A172 (cell line): Measurements from ENCODE around the gene TMEM151B. TPM values are rescaled to one million over a fixed set of nuclear protein-coding genes. Genes with fewer than 3 reads are reported as not detected.
A peak's percentile ranks its signal among the peaks of the same experiment; 100 is the strongest.
"Not testable (repeated sequence)": the region's sequence is repeated elsewhere in the genome, so short reads cannot be mapped to it uniquely, and the experiment has no call there.

ENCODE experiments used
- DNase-seq: peaks from one replicate; pipeline ENCODE4 v3.0.0-alpha.2; 2015; ENCODE audit warnings: low spot score
- total RNA-seq: library from RNA; depleted of rRNA; stranded (reverse); fragments of >200 nt; shearing (Covaris generic); gene quantifications from 2 replicates; pipeline ENCODE4 v1.2.3, GENCODE V29; 2014; rRNA removed

TMEM151B gene
- 0.96 and 1.3 TPM in 2 replicates for total RNA-seq

DNA sequence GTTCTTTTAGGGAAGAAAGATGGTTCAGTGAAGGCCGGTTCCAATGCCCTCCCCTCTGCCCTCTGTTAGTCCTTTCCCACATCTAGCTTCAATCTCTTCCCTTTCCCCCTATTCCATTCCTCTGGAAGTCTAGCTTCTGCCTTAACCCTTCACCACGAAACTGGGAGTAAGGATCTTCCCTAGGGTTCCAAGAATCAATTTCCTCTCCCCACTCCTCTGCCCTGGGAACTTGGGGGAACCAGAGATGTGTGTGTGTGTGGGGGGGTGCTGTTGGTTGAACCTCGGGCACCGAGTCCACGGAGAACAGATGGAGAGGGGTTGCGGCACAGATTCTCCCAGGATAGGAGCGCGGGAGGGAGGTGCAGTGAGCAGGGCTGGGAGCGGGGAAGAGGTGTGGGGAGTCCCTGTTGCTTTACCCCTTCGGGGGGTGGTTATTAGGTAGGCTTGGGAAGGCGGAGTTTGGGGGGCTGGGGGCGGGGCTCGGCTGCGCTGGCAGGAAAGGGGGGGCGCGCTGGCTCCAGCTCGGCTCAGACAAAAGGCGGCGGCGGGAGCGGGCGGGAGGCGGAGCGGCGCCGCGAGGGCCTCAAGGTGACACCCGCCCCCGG is at the start of gene TMEM151B:
TMEM151B (plus strand) TSS at position 530 of the 605 bp plus-strand sequence. CDS start 293 bp downstream, outside the sequence.
- DNase-seq: no peak

DNA sequence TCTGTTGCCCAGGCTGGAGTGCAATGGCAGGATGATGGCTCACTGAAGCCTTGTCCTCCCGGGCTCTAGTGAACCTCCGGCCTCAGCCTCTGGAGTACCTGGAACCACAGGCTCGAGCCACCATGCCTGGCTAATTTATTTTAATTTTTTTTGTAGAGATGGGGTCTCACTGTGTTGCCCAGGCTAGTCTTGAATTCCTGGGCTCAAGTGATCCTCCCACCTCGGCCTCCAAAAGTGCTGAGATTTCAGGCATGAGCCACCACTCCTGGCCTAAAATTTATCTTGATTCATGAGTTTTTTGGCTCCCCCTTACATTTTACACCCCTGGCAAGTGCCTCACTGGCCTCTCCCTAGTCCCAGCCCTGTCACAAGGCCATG is 49.3 kb upstream of the TMEM151B start:
- no peak for DNase-seq

DNA sequence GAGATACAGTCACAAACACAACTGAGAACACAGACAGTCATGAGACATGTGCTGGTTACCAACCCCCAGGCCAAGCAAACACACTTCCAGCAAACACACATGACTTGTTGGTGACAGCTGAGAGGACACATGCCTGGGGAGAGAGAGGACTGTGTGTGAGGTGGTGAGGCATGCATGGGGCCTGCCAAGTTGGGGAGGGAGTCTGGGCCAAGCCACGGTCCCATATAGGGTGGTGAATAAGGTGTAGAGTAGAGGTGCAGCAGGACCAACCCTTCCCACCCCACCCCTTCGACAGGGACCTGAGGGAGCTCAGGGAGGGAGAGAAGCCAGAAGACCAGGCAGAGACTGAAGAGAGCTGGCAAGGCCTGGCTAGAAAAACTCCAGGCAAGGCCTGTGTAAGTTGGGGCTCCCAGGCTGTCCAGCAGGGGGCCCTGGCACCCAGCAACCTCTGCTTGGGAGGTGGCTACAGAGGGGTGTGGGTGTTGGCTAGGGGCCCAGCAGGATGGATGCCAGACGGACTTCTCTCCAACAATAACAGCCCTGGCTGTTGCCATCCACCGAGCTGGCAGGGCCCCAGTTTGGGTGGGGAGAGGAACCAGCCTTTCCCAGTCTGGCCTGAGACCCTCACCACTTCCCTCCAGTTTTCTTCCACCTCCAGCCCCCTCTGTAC is 48.8 kb upstream of the TMEM151B start:
- DNase-seq: peak; percentile 92

DNA sequence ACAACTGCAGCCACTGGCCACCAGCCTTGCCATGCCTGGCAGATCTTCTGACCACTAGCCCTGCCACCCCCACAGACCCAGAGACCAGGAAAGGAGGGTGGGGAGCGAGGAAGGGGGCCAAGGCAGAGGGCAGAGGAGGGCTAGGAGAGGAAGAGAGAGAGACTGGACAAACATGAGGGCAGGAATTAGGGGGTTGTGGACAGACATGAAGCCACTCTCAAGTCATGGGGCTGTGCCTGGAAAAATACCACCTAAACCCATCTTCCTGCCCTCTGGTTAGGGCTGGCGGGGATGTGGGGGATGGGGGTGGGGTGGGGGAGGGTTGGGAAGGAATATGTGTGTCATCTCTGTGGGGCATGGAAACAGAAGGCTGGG is 48.3 kb upstream of the TMEM151B start:
- DNase-seq: no peak

DNA sequence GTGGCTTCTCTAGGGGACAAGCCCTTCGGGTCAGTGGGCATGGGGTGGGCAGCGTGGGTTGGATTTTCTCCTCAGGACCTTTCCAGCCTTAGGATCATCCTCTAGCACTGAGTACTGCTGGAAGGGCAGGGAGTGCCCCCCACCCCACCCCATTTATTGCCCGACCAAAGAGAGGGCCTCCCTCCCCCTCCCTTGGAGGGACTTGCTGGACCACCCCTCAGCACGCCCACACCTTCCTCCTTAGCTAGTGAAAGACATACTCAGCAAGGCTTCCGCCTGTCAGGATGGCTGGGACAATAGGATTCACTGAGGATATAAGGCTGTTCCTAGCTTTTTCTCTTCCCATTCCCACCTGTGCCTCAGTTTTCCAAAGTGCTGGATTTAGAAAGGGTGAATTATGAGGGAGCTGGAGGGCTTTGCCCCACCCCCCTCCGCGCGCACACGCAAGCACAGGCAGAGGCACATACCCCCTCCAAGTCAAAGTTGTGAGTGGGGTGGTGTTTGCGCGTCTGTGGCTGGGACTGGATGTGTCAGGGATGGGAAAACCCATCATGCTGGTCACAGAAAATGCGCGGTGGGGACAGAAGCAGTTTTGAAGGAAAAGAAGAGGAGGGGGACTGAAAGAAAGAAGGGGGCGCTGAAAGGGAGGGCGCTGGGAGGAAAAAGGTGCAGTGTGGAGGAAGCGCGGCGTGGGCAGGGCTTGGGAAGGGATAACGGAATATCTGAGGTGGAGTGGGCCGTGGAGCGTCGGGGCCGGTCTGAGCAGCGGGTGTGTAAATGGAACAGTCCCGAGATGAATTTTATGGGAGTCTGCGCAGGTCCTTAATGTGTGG is 47.5 kb upstream of the TMEM151B start:
- DNase-seq: no peak

DNA sequence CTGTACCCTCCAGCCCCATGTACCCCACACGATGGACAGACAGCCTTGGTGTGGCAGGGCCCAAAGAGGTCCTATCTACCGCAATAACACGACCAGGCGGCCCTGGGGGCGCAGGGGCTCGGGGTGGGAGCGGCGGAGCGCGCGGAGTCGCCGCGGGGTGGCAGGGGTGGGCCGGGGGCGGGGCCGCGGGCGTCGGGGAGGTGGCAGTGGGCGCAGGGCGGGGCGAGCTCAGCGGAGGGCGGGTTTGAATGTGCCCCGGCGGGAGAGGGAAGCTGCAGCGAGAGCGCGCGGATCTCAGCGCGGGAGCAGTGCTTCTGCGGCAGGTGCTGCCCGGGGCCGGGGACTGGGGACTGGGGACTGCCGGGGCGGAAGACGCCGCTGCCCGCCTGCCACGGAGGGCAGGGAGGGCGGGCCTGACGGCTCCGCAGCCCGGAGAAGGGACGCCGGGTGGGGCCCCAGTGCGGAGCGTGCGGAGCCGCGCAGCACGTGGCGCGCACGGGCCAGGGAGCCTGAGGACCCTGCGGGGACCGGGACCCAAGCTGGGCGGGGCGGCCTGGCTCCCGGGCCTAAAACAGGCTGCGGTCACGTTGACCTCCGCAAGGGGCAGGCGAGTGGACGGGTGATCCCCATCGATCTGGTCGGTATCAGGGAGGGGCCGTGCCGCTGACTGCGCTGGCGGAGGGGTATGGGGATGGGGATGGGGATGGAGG is 46.8 kb upstream of the TMEM151B start, which contains the start of gene SLC29A1:
SLC29A1 (plus strand) TSS at position 277 of the 710 bp plus-strand sequence. CDS start 3,719 bp downstream, outside the sequence.
- peak; percentile 45 for DNase-seq

DNA sequence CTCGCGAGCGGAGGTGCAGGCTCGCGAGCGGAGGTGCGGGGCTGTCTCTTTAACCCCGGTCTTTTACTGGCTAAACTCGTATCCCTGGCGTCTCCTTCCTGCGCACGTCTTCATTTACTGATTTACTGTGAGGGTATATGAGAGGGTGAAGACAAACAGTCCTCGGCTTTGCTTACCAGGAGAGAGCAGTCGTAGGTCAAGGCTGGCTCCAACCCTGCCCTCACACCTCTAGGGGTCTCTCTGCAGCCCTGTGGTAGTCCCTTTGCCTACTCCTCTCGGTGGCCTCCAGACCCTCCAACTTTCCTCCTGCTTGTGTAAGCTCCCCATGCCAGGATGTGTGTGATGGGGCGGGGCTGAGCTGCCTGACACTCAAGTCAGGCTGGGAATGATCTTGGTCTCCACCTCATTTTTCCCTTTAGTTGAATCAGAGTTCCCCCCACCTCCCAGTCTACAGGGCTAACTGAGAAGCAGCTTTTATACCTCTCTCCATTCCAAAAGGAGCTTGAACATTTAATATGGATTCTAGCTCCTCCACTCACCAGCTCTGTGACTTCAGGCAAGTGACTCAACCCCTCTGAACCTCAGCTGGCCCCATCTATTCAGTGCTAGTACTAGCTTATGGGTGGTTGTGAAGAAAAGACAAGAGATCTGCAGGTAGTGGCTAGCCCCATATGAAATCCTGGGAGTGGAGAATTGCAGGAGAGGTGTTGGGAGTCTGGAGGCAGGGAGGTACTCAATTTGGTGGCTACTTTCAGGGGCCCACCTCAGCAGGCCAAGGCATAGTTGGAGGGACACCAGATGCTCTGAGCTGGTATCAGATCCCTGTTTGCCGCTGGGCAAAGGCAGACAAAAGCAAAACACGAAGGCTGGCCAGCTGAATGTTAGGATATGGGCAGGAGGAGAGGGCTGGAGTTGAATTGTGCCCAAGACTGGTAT is 46.0 kb upstream of the TMEM151B start:
- peak; percentile 34 for DNase-seq

DNA sequence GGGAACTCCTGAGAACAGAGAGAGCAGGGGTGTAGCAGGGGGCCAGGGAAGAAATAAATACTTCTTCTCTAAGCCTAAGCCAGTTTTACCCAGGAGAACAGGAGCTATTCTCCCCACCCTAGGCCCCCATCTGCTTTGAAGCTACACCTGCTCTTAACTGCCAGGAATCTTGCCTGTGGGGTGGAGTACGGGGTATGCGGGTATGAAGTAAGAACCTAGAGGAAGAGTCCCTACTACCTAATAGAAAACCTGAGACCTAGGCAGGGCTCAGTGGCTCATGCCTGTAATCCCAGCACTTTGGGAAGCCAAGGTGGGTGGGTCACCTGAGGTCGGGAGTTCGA is 45.3 kb upstream of the TMEM151B start:
- no peak for DNase-seq

DNA sequence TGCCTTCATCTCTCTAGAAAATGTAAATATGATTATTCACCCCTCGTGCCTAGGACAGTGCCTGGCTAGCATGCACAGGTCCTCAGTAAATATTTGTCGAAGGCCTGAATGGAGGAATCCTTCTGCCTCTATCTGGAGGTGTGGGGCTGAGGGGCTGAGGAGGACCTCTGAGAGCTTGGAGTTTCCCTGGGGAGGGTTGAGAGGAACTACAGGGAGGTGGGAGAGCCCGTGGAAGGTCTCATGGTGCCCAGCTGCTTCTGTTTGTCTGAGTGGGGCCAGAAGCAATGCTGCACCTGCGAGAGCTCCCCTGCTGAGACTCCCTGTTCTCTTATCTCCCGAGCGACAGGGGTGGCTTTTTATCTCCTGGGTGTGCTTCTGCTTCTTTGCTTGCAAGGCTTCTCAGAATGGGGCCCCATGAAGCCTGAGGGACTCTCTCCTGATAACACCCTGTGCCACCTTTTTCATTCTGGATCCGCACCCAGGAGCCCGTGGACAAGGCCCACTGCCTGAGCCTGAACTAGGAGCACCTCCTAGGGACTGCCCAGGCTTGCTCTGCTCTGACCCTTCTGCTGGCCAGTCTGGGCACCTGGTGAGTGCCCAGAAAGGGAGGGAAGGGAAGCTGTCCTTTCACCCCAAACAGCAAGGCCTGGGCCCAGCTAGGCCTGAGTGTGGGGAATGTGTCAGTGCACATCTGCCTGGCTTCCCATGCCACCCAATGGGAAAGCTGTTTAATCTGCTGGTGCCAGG is 44.5 kb upstream of the TMEM151B start:
- DNase-seq: no peak

DNA sequence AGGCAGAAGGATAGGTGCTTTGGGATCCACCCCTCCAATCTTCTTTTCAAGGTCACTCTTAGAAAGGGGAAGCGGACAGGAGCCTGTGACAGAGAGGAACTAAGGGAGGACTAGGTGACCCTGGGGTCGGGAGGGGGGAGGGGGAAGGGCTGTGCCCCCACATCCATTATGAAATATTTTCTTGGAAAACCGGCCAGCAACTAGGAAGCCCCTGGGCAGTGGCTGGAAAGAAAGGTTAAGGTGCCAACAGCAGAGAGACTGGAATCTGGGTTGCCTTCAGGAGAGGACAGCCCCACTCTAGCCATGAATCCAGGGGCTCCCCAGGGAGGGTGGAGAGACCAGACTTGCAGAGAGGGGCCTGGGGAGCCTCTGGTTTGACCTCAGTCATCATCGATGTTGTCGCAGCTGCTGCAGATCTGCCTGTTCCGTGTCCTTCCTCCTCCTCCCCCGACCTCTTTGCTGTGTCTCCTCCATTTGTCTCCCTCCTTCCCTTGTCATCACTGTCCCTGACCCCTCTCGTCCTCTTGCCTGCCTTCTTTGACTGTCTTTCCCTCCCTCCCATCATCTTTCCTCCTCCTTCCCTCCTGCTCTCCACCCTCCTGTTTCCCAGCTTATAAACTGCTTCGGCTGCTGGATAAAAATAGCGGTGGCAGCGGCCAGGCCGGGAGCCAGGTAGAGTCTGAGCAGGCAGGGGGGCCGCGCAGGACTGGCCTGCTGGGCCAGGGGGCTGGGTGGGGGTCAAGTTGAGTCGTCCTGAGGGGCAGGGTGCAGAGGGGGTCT is 43.7 kb upstream of the TMEM151B start:
- no peak for DNase-seq

DNA sequence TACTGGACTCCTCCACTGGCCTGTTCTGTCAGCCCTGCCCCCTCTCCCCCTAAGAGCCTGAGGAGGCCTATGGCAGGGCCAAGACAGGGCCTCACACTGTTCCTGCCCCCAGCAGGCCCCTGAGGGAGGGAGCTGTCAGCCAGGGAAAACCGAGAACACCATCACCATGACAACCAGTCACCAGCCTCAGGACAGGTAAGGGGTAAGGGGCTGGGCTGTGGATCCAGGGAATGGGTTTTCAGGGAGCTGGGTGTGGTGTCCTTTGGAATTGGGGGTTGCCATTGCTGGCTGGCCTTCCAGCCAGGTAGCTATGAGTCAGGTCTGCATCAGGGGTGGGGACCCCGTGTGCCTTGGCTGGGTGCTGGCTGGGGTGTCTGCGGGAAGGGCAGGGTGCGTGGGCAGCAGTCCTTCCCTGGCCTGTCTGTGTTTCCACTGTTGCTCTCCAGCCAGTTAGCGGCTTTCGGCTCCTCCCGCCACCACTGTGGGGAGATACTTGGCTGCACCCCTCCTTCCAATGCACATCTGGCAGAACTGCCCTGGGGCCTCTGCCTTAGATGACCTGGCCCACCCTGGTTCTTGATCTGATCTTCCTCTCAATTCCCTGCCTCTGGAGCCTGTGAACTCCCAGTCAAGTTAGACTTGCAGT is 43.0 kb upstream of the TMEM151B start:
- no peak for DNase-seq

DNA sequence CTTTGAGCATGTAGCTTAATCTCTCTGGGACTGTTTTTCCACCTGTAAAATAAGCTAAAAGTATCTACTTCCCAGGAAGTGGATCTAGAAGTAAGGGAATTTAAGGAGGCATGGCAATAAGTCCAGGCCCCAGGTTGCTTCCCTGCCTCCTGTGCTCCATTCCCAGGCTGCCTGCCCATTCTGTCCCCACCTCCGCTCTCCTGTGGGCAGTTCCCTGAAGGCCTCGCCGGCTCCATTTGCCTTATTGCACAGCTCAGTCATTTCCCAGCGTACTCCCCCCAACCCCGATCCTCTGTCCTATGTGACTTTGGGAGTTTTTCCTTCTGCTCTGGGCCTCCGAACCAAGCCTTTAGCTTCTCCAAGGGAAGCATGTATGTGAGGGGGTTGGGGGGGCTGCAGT is 42.2 kb upstream of the TMEM151B start:
- DNase-seq: no peak

DNA sequence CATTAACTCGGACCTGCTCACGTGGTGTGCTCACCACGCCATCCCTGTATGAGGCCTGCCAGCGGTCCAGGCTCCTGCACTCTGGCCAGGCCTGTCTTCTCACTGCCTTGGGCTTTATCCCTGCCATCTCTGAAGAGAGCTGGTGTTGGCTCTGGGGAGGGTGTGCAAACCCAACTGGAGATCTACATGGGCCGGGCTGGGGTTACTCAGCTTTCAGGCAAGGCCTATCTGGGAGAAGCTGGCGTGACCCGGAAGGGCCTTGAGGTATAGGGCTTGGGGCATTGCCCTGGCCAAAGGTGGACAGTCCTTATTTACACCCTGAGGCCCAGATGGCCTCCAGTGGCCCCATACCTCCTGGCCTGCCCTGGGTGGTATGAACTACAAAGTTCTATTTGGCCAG is 41.8 kb upstream of the TMEM151B start:
- DNase-seq: no peak

DNA sequence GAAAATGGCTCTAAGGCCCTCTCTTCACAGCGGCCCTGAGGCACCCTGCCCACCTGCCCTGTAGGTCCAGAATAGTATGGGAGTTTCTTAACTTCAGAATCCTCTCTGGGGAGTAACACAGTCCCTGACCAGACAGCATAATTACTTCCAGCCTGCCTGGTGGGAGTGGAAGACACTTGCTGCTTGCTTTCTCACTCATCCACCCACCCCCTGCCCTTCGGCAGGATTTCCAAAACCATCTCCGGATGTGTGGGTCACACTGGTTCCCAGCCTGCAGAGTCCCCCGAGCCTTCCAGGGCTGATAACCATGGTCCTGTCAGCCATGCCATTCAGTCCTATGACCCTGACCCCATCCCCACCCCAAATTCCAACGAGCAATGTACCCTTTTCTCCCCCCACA is 41.4 kb upstream of the TMEM151B start:
- no peak for DNase-seq

DNA sequence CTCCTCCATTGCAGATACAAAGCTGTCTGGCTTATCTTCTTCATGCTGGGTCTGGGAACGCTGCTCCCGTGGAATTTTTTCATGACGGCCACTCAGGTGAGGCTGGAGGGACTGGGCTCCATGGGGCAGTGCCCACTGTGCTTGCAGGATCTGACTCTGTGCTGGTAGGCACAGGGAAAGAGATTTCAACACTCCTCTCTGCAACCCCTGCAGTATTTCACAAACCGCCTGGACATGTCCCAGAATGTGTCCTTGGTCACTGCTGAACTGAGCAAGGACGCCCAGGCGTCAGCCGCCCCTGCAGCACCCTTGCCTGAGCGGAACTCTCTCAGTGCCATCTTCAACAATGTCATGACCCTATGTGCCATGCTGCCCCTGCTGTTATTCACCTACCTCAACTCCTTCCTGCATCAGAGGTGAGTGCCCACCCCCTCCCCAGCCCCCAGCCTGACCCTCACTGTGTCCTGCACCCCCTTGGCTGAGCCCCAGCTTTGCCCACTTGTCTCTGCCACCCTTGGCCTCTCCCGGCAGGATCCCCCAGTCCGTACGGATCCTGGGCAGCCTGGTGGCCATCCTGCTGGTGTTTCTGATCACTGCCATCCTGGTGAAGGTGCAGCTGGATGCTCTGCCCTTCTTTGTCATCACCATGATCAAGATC is 40.7 kb upstream of the TMEM151B start:
- no peak for DNase-seq

DNA sequence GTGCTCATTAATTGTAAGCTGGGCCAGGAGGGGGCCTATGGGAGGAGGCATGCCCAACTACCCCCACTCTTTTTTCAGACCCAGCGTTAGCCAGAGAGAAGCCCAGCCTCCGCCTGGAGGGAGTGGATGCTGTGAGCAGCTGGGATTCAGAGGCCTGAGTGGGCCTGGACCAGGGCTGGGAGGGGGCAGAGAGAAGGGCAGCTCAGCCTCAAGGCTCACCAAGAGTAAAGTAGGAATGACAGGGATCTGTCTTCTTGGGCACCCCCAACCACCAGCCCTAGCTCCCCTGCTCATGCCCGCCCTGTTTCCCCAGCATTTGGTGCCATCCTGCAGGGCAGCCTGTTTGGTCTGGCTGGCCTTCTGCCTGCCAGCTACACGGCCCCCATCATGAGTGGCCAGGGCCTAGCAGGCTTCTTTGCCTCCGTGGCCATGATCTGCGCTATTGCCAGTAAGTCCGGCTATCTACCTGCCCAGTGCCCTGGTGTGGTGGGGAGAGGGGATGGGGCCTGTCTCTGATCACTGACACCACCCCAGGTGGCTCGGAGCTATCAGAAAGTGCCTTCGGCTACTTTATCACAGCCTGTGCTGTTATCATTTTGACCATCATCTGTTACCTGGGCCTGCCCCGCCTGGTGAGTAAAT is 40.1 kb upstream of the TMEM151B start:
- no peak for DNase-seq

DNA sequence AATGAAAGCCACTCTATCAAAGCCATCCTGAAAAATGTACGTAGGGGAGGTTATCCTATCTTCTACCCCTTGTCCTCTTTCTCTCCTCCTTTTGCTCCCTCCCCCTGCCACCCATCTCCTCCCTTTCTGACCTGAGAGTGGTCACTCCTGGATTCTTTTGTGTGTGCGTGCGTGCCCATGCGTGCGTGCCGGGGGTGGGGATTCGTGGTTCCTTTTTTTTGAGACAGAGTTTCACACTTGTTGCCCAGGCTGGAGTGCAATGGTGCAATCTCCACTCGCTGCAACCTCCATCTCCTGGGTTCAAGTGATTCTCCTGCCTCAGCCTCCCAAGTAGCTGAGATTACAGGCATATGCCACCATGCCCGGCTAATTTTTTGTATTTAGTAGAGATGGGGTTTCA is 38.8 kb upstream of the TMEM151B start:
- not testable (repeated sequence) for DNase-seq
